ENCODE data around the gene RNASEH2B. TPM values are rescaled to one million over a fixed set of nuclear protein-coding genes. Genes with fewer than 3 reads are reported as not detected.

Gene RNASEH2B
- total and polyA plus RNA-seq, 8 donors = 19.0 to 41.6 (median 23.3) TPM

- no peak for TF ChIP-seq CTCF (IDR thresholded peaks at IDR 0.05)
- FAIRE-seq = no peak
- no peaks in the 10 kb centered on the region for H3K27me3 ChIP-seq
- ATAC-seq = no peak
- WGBS, 2 donors = 76 to 99% methylated on average over 3 of the region's 3 CpGs
- H3K4me1 ChIP-seq = no peaks in the 10 kb centered on the region
- intact Hi-C loops (cut with DNase I) = no loop called here
- no peaks in the 10 kb centered on the region for H3K36me3 ChIP-seq
- no peak overlapping the region for H3K27ac ChIP-seq
- H3K4me3 ChIP-seq = no peak overlapping the region
- no peaks in the 10 kb centered on the region for H3K9me3 ChIP-seq
- no peak for DNase-seq
These were observed 64.7 kb downstream of the RNASEH2B start for GRCh38 chr13:50974268-50974667.

GRCh38 chr13:50979187-50979586, 69.6 kb downstream of the RNASEH2B start:
- H3K27ac ChIP-seq = no peak overlapping the region
- no peak for TF ChIP-seq CTCF (IDR thresholded peaks at IDR 0.05)
- no peaks in the 10 kb centered on the region for H3K36me3 ChIP-seq
- no peaks in the 10 kb centered on the region for H3K27me3 ChIP-seq
- ATAC-seq (peak in 2 of 4 donors; percentile 63 to 70), DNase-seq (no peak), FAIRE-seq (no peak)
- H3K4me3 ChIP-seq = no peak overlapping the region
- intact Hi-C loops (cut with DNase I) = no loop called here
- H3K9me3 ChIP-seq = no peaks in the 10 kb centered on the region
- H3K4me1 ChIP-seq = no peaks in the 10 kb centered on the region

- Histone ChIP-seq H3K4me3 (no peak overlapping the region), H3K9me3 (no peaks in the 10 kb centered on the region), H3K27ac (no peak overlapping the region), H3K27me3 (no peaks in the 10 kb centered on the region), H3K4me1 (no peaks in the 10 kb centered on the region), H3K36me3 (no peaks in the 10 kb centered on the region)
- no peak for DNase-seq
- intact Hi-C loops (cut with DNase I) = no loop called here
- no peak for FAIRE-seq
- no peak for TF ChIP-seq CTCF (IDR thresholded peaks at IDR 0.05)
- ATAC-seq = no peak
- WGBS, 2 donors = 94 to 98% methylated on average over 4 of the region's 4 CpGs
These were observed 72.1 kb downstream of the RNASEH2B start for GRCh38 chr13:50981686-50982085.

- Histone ChIP-seq H3K9me3 (no peaks in the 10 kb centered on the region), H3K36me3 (no peaks in the 10 kb centered on the region), H3K4me1 (no peaks in the 10 kb centered on the region), H3K27ac (no peak overlapping the region), H3K4me3 (no peak overlapping the region), H3K27me3 (no peaks in the 10 kb centered on the region)
- peak in 1 of 4 donors; percentile 52 for ATAC-seq
- WGBS, 2 donors = 32 to 41% methylated on average over 6 of the region's 6 CpGs
- no peak for FAIRE-seq
- intact Hi-C loops (cut with DNase I) = no loop called here
- no peak for TF ChIP-seq CTCF (IDR thresholded peaks at IDR 0.05)
- DNase-seq = no peak
These were observed 79.9 kb downstream of the RNASEH2B start for GRCh38 chr13:50989476-50989875.

- WGBS, 2 donors = 50 to 58% methylated on average over 11 of the region's 11 CpGs
- intact Hi-C loops (cut with DNase I) = no loop called here
- no peaks in the 10 kb centered on the region for H3K36me3 ChIP-seq
- ATAC-seq (no peak), DNase-seq (no peak), FAIRE-seq (no peak)
- no peak overlapping the region for H3K27ac ChIP-seq
- no peak overlapping the region for H3K4me3 ChIP-seq
- H3K27me3 ChIP-seq = no peaks in the 10 kb centered on the region
- H3K4me1 ChIP-seq = no peaks in the 10 kb centered on the region
- TF ChIP-seq CTCF (IDR thresholded peaks at IDR 0.05) = no peak
- no peaks in the 10 kb centered on the region for H3K9me3 ChIP-seq
These were observed 80.7 kb downstream of the RNASEH2B start for GRCh38 chr13:50990065-50990817.

All from pancreas (tissue), 10 donors.